Gastrocnemius medialis (tissue), 4 donors: Measurements from ENCODE around the gene RPAP3. TPM values are rescaled to one million over a fixed set of nuclear protein-coding genes. Genes with fewer than 3 reads are reported as not detected.

Experiments used
- ATAC-seq, 2 donors: fragments of 150-250 bp; one replicate each; pipeline ENCODE4 v1.9.1; 2016
- DNase-seq, 2 donors: peaks; one replicate each; pipeline ENCODE4 v3.0.0-alpha.2; 2019
- H3K27ac ChIP-seq, 4 donors: fragments of 200-600 bp; sonication (generic); 1 replicate in 1 of 4; 2 replicates in 3 of 4; pipeline ENCODE4 v1.5.1; 2016 to 2018; ENCODE audit warnings: mild to moderate bottlenecking in 2 of 4, moderate library complexity in 1 of 4
- H3K27me3 ChIP-seq, 3 donors: fragments of 200-600 bp; sonication (generic) in 2 of 3; 1 replicate in 1 of 3; 2 replicates in 2 of 3; pipeline versions ENCODE4 v1.5.1 to v1.6.0; 2016 to 2019; ENCODE audit warnings: mild to moderate bottlenecking in 1 of 3, moderate library complexity in 1 of 3
- H3K36me3 ChIP-seq, 2 donors: fragments of 200-600 bp; sonication (generic) in 1 of 2; one replicate each; pipeline ENCODE4 v1.5.1; 2017 to 2018
- H3K4me1 ChIP-seq, 2 donors: fragments of 200-600 bp; sonication (generic) in 1 of 2; one replicate each; pipeline ENCODE4 v1.5.1; 2016 to 2017; ENCODE audit warnings: mild to moderate bottlenecking in 2 of 2
- H3K4me3 ChIP-seq, 4 donors: fragments of 200-600 bp; sonication (generic) in 3 of 4; 1 replicate in 1 of 4; 2 replicates in 3 of 4; pipeline ENCODE4 v1.5.1; 2016 to 2019; ENCODE audit warnings: mild to moderate bottlenecking in 2 of 4
- H3K9me3 ChIP-seq, 3 donors: fragments of 200-600 bp; sonication (generic) in 2 of 3; 1 replicate in 1 of 3; 2 replicates in 2 of 3; pipeline ENCODE4 v1.5.1; 2016 to 2019
- CTCF ChIP-seq, 5 experiments: fragments of 450-650 bp in 3 of 5; fragments of 200-600 bp in 2 of 5; sonication (generic) in 2 of 5; IDR thresholded peaks in 4 of 5; conservative IDR thresholded peaks in 1 of 5; 1 replicate in 4 of 5; 2 replicates in 1 of 5; pipeline ENCODE4 v1.5.1; 2016 to 2019; ENCODE audit warnings: antibody characterized with exemption in 5 of 5, mild to moderate bottlenecking in 3 of 5, moderate library complexity in 3 of 5
- POLR2A ChIP-seq, 2 donors: fragments of 450-650 bp; IDR thresholded peaks; one replicate each; pipeline ENCODE4 v1.6.1; 2017; ENCODE audit warnings: antibody characterized with exemption in 2 of 2, mild to moderate bottlenecking in 2 of 2, moderate library complexity in 2 of 2
- in situ Hi-C, 4 donors: fragments of 200-750 bp; cut with MboI; loops; one replicate each; pipeline versions ENCODE4 v1.15.0 to v1.8.0; 2017; ENCODE audit warnings: low sequenced_read_pairs in 4 of 4
- intact Hi-C: fragments of 100-400 bp; cut with DNase I; formaldehyde crosslinking; loops from one replicate; pipeline ENCODE4 v1.15.1; 2023; ENCODE audit warnings: low total_unique reads
- total RNA-seq, 4 donors: library from RNA; depleted of rRNA; stranded (reverse); fragments of >200 nt; gene quantifications; one replicate each; pipeline versions ENCODE4 v1.1.0 to v1.2.3, GENCODE V29; 2016

RPAP3 gene
- total RNA-seq, 4 donors from 2014 or later: 15.1 to 24.8 (median 20.5) TPM

- in situ Hi-C loops (no loop called here), intact Hi-C loops (no loop called here)
- no peak for ATAC-seq
- no peak for TF ChIP-seq POLR2A (IDR thresholded peaks at IDR 0.05)
- TF ChIP-seq CTCF (IDR thresholded peaks at IDR 0.05 in 4 of 5, conservative IDR thresholded peaks at IDR 0.05 in 1 of 5): no peak
- Histone ChIP-seq H3K27me3 (no peaks in the 10 kb centered on the region), H3K9me3 (no peaks in the 10 kb centered on the region), H3K4me1 (peaks cover 2 to 12% of the 10 kb centered on the region in 2 donors), H3K36me3 (no peaks in the 10 kb centered on the region), H3K27ac (no peak overlapping the region), H3K4me3 (no peak overlapping the region)
- no peak for DNase-seq
These were observed 17.3 kb upstream of the RPAP3 start for GRCh38 chr12:47722941-47723631.

- in situ Hi-C loops: no loop called here
These were observed 16.5 kb upstream of the RPAP3 start for GRCh38 chr12:47722136-47722834.

GRCh38 chr12:47721431-47721973 is 15.7 kb upstream of the RPAP3 start:
- peaks cover 17 to 27% of the 10 kb centered on the region in 2 donors for H3K4me1 ChIP-seq
- TF ChIP-seq POLR2A (IDR thresholded peaks at IDR 0.05) (no peak), CTCF (IDR thresholded peaks at IDR 0.05 in 4 of 5, conservative IDR thresholded peaks at IDR 0.05 in 1 of 5) (no peak)
- in situ Hi-C loops (no loop called here), intact Hi-C loops (no loop called here)
- no peaks in the 10 kb centered on the region for H3K27me3 ChIP-seq
- no peaks in the 10 kb centered on the region for H3K9me3 ChIP-seq
- H3K4me3 ChIP-seq: no peak overlapping the region
- H3K27ac ChIP-seq: no peak overlapping the region
- no peaks in the 10 kb centered on the region for H3K36me3 ChIP-seq
- DNase-seq (no peak), ATAC-seq (no peak)

More at GRCh38 chr12:47722136-47722834, 16.5 kb upstream of the RPAP3 start:
- DNase-seq (no peak), ATAC-seq (no peak)
- H3K27me3 ChIP-seq: no peaks in the 10 kb centered on the region
- H3K4me3 ChIP-seq: no peak overlapping the region
- intact Hi-C loops: no loop called here
- no peak overlapping the region for H3K27ac ChIP-seq
- peaks cover 10 to 19% of the 10 kb centered on the region in 2 donors for H3K4me1 ChIP-seq
- H3K9me3 ChIP-seq: no peaks in the 10 kb centered on the region
- TF ChIP-seq POLR2A (IDR thresholded peaks at IDR 0.05) (no peak), CTCF (IDR thresholded peaks at IDR 0.05 in 4 of 5, conservative IDR thresholded peaks at IDR 0.05 in 1 of 5) (no peak)
- H3K36me3 ChIP-seq: no peaks in the 10 kb centered on the region

- no peaks in the 10 kb centered on the region for H3K9me3 ChIP-seq
- intact Hi-C loops (loop anchor here (5.0 to 10.0 kb wide), 2 partner anchors 39 to 476 kb away; partner anchors contain the start of gene RAPGEF3), in situ Hi-C loops (loop anchor here in 3 of 4 donors (10.0 kb wide), 2 partner anchors 56 to 116 kb away; partner anchors contain the start of gene SLC48A1 (in 2 of the 3))
- ATAC-seq: peak; percentile 29 to 47
- no peaks in the 10 kb centered on the region for H3K27me3 ChIP-seq
- H3K4me3 ChIP-seq: no peak overlapping the region
- peak overlapping the region; percentile 76 to 85 (median 81) for H3K27ac ChIP-seq
- no peak for TF ChIP-seq CTCF (IDR thresholded peaks at IDR 0.05 in 4 of 5, conservative IDR thresholded peaks at IDR 0.05 in 1 of 5)
- no peak for TF ChIP-seq POLR2A (IDR thresholded peaks at IDR 0.05)
- H3K36me3 ChIP-seq: no peaks in the 10 kb centered on the region
- peaks cover 32 to 48% of the 10 kb centered on the region in 2 donors for H3K4me1 ChIP-seq
- DNase-seq: no peak
These were observed 12.7 kb upstream of the RPAP3 start for GRCh38 chr12:47718531-47718930.
